Kidney tubule cell (primary cell): Measurements from ENCODE around the gene SIRT2.
"Not testable (repeated sequence)": the region's sequence is repeated elsewhere in the genome, so short reads cannot be mapped to it uniquely, and the experiment has no call there.

Source experiments
- DNase-seq: peaks from one replicate; pipeline ENCODE4 v3.0.0-alpha.2; 2018; ENCODE audit warnings: low spot score

Gene SIRT2

GRCh38 chr19:38869160-38869835 lies 30.1 kb downstream of the SIRT2 start:
- DNase-seq, result no peak

- no peak for DNase-seq
These were observed 30.9 kb downstream of the SIRT2 start for GRCh38 chr19:38868551-38868950.

GRCh38 chr19:38867171-38867780 lies 32.1 kb downstream of the SIRT2 start:
- no peak for DNase-seq

- DNase-seq, result no peak
These were observed 36.9 kb downstream of the SIRT2 start for GRCh38 chr19:38862321-38863059.

- DNase-seq, result no peak
These were observed 38.0 kb downstream of the SIRT2 start for GRCh38 chr19:38861368-38861767.

DNA sequence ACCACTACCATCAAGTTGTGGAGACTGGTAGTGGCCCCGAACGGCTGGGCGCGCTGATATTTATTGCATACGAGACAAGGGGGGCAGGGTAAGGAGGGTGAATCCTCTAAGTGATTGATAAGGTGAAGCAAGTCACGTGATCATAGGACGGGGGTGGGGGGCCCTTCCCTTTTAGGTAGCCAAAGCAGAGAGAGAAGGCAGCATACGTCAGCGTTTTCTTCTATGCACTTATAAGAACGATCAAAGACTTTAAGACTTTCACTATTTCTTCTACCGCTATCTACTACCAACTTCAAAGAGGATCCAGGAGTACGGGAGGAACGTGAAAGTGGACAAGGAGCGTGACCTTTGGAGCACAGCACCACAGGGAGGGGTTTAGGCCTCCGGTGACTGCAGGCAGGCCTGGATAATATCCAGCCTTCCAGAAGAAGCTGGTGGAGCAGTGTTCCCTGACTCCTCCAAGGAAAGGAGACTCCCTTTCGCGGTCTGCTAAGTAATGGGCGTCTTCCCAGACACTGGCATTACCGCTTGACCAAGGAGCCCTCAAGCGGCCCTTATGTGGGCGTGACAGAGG lies 39.7 kb downstream of the SIRT2 start:
- DNase-seq, result peak; percentile 37

- no peak for DNase-seq
These were observed 42.6 kb downstream of the SIRT2 start for GRCh38 chr19:38856813-38857212.

GRCh38 chr19:38855751-38856150 lies 43.7 kb downstream of the SIRT2 start:
- DNase-seq, result not testable (repeated sequence)

DNA sequence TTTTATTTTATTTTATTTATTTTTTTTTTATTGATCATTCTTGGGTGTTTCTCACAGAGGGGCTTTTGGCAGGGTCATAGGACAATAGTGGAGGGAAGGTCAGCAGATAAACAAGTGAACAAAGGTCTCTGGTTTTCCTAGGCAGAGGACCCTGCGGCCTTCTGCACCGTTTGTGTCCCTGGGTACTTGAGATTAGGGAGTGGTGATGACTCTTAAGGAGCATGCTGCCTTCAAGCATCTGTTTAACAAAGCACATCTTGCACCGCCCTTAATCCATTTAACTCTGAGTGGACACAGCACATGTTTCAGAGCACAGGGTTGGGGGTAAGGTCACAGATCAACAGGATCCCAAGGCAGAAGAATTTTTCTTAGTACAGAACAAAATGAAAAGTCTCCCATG lies 44.5 kb downstream of the SIRT2 start:
- DNase-seq, result not testable (repeated sequence)

GRCh38 chr19:38853214-38853613 lies 46.2 kb downstream of the SIRT2 start:
- DNase-seq, result no peak

DNA sequence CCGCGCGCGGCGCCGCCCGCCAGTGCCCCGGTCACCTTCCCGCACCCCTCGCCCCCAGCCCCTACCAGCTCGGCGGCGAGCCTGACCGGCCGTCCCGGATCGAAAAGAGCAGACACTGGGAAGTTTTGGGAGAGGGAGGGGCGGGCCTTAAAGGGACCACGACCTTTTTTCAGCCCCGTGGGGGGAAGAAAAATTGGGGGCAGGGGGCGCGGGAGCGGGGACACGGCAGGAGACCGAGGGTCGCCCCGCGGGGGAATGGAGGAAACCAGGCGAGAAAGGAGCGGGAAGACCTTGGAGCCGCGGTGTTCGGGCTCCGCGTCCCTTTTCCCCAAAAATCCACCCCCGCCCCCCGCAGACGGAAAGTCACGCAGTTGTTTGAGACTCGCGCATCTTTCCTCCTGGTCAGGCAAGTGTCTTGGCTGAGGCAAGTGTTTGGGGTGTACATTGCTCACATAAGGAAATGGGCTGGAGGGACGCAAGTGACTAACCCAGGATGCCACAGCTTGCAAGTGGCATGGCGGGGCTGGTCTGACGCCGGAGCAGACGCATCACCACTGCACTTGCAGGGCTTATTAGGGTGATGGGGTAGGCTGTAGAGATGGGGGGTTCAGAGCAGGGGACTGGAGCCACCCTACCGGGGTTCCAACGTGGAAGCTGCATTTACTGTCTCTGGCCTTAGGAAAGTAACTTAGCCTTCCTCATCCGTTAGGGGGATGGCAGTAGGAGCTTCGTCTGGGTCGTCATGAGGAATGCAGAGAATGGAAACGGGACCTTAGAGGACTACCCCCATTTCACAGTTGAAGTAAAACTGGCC lies 47.0 kb downstream of the SIRT2 start:
- DNase-seq, result peak; percentile 87

DNA sequence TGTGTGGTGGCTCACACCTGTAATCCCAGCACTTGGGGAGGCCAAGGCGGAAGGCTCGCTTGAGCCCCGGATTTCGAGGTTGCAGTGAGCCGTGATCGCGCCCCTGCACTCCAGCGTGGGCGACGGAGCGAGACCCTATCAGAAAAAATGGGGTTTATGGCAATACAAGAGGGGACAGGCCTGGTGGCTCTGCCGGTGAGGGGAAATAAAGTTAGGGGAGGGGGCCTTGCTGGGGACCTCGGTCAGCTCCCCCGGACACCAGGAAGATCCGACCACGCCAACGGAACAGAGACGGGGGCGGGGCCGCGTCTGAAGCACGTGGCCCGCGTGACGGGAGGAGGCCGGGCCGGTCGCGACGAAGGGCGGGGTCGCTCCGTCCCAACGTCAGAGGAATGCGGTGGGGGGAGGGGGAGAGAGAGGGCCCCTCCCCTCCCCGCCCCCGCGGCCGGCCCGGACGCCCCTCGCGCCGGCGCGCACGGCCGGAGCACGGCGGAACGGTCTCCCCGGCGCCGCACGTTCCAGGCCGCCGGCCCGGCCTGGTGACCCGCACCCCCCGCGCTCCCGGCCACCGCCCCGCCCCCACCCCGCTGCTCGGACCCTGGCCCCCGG lies 47.7 kb downstream of the SIRT2 start:
- DNase-seq, result peak; percentile 91

DNA sequence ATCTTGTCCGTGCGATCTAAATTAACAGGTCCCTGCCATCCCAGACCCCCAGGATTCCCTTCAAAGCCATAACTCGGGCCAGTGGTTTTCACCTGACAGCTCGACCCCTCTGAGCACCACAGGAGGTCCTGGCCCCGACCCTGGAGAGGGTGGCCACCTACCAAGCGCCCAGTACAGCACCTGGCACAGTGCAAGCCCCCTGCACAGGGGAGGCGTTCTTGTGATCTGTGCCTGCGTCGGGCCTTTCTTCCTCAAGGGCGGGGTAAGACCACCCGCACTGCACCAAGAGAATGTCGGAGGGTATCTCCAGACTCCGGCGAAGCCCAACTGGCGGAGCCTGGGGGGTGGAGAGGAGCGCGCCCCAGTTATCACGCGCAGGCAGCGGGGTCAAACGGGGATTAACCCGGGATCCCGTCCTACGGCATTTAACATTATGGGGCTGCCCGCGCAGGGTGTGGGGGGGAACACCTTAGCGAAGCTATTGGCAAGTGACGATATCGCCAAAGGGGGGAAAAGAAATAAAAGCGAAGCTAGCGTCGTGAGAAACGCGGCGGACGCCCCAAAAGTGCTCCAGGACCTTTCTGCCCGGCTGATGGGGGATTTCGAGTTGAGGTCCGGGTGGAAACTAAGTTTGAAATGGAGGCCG lies 48.3 kb downstream of the SIRT2 start:
- no peak for DNase-seq

- DNase-seq, result peak; percentile 100
These were observed 48.9 kb downstream of the SIRT2 start for GRCh38 chr19:38850436-38850975.

DNA sequence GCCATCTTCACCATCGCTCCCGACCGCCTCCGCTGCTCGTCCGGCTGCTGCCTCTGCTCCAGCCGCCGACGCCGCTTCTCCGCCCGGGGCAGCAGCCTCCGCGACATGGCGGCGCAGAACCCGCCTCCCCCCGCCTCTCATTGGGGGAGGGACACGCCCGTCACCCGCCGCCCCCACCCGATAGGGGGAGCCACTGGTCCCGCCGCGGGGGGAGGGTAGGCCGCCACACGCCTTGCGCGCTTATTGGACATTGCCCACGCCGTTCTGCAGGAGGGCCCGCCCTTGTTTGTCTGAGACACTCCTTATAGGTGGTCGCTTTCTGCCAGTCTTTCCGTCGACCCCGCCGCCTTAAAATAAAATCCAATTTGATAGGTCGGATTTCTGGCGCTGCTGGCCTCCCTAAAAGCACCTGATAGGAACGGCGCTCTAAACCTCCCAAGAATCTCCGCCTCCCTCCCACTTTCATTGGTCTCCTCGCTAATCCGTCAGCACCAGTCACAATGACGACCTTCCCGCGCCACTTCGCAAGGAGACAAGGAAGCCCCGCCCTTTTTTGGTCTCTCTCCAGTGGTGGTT lies 49.5 kb downstream of the SIRT2 start, which contains the start of gene HNRNPL:
Gene HNRNPL, minus strand, starts transcription at position 127 of the 576 bp plus-strand sequence. Its CDS starts 20 bp downstream, at position 107.
- DNase-seq, result no peak

DNA sequence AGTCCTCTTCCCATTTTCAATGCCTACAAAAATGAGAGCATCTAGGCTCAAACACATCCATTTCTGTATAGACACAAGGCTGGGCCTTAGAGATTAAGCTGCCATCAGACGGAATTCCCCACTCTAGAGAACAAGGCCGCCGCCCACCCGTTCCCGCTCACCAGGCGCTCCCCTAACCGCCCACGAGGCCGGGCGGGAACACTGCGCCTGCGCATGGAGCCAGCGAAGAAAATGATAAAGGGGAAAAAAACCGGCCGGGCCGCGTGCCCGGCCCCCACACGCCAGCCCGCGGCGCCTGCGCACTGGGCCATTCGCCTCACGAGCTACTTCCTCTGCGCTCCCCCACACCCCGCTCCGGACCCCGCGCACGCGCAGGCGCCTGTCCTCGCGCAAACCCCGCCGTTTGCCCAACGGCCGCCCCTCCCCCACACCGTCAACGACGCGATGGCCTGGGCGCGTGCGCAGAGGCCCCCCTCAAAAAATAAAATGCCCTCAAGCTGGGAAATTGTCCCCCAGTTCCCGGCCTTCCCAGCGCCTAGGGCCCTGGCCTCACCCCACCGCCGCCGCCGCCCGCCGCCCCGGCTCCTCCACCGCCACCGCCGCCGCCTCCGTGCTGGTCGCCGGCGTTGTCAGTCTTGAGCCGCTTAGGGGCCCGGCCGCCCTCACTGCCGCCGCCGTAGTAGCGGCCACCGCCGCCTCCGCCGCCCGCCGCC lies 50.1 kb downstream of the SIRT2 start:
- peak; percentile 97 for DNase-seq

DNA sequence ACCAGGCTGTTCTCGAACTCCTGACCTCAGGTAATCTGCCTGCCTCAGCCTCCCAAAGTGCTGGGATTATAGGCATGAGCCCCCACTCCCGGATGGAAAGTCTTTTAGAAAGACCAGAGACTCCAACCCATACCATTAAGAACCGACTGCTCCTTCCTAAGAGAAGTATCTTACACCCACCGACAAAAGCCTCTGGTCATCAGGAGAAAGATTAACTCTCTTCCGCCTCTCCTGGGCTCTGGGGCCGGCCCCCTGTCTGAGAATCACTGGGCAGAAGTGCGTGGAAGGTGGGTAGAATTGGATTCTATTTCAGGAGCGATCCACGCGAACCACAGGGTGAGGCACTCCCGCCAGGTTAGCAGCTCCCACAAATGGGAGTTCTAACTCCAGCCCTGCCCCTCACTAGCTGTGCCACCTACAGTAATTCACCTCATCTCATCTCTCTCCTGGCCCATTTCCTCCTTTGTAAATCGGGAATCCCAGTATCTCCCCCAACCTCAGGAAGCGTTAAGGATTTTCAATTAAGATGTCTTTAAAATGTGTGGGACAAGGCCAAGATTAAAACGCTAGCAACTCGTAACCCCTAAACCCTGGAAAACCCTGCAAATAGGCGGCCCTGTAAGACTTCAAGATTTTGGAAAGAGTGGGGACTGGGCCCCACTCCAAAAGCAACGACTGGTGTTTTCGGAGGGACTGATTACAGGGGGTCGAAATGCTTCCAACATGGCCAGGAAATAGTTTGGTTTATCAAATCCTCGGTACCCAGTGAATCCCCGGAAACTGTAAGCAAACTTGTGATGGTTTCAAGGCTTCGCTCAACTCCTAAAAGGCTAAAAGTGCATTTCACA lies 50.9 kb downstream of the SIRT2 start:
- DNase-seq, result peak; percentile 51

DNA sequence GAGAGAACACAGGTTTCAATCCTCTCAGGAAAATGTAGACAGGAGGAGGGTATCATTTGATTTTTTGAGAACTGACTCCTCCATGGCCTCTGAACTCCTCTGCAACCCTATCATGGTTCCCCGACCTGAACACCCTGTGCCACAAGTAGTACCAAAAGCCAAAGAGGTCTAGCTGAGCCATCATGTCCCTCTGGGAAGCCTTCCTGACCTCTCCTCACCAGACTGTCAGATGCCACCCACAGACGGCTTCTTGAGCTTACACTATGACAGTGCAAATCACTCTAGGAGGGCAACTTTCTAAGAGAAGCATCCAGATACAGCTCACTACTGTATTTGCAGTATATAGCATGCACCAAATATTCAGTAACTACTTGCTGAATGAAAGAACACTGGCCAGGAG lies 53.3 kb downstream of the SIRT2 start:
- DNase-seq, result no peak
